Measurements from ENCODE around the gene KCNG2.

The KCNG2 gene

GRCh38 chr18:79800371-79801180 lies 2.8 kb downstream of the KCNG2 start:
- FAIRE-seq = no peak

DNA sequence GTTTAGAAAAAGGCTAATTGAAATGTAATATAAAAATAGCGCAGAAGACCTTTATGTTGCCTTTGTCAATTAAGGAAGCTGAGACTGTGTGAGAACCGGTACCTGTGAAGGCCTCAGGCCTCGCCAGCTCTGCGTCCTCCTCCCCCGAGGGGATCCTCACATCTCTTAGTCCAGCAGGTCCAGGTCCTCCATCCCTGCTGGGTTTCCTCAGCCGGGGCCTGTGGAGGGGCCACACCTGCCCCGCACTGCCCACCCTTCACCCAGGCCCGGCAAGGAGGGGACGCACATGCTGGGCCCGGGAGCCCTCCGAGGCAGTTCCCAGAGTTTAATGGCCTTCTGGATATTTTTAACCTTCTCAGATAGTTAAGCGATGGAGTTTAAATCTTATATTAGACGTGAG lies 3.5 kb downstream of the KCNG2 start:
- no peak for FAIRE-seq

DNA sequence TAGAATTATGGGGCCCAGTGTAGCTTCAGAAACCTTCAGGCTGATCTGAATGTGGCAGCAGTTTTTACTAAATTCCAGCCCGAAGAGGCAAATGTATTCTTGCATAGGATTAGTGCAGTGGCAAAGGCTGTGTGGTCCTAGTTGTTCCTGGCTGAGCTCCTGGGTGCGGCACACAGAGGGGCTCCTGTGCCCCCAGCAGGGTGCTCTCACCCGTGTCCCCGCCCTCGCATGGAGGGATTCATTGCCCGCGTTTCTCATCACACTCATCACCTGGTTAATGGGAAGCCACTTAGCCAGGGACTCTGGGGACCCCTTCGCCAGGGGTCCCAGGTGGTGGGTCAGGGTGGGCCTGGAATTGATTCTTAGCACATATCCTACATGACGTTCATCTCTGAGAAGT lies 3.9 kb downstream of the KCNG2 start:
- no peak for FAIRE-seq

DNA sequence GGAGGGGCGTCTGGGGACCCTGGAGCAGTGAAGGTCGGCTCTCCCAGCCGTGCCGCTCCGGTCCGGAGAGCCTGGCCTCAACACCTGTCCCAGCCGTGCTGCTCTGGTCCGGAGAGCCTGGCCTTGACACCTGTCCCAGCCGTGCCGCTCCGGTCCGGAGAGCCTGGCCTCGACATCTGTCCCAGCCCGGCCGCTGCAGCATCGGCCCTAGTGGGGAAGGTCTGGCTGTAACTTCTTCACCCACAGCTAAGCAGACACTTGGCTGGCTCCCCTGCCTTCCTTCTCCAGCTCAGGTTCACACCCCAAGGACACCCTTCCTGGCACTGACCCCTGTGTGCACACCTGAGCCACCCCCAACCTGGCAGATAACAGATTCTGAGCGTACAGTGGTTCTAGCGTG lies 4.6 kb downstream of the KCNG2 start:
- FAIRE-seq = no peak

- FAIRE-seq = no peak
These were observed 5.9 kb downstream of the KCNG2 start for GRCh38 chr18:79803611-79804051.

DNA sequence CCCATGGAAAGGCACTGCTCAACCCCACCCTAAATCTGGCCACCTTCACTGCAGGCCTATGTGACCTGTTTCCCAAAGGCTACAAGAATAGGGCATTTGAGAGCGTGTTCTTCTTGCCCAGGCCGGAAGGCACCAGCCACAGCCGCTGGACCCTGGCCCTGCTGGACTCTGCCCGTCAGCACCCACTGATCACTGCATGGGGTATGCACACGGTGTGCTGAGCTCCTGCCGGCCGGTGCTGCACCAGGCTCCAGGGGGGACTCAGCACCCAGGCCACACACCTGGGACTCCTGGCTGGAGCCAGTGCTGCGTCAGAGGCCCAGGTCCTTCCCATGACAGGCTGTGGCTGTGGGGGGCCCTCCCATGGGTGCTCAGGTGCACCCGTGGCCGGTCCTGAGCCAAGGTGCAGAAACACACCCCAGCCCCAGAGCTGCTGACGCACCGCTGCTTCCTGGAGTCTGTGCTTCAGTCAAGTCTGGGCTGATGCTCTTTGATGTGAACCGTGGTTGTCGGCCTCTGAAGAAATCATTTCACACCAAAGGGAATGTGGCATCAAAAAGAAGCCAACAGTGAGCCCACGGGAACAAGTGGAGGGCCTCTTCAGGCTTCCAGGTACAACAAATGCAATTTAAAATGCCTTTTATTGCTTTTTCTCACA lies 6.5 kb downstream of the KCNG2 start:
- no peak for FAIRE-seq

- no peak for FAIRE-seq
These were observed 7.6 kb downstream of the KCNG2 start for GRCh38 chr18:79805211-79805887.

DNA sequence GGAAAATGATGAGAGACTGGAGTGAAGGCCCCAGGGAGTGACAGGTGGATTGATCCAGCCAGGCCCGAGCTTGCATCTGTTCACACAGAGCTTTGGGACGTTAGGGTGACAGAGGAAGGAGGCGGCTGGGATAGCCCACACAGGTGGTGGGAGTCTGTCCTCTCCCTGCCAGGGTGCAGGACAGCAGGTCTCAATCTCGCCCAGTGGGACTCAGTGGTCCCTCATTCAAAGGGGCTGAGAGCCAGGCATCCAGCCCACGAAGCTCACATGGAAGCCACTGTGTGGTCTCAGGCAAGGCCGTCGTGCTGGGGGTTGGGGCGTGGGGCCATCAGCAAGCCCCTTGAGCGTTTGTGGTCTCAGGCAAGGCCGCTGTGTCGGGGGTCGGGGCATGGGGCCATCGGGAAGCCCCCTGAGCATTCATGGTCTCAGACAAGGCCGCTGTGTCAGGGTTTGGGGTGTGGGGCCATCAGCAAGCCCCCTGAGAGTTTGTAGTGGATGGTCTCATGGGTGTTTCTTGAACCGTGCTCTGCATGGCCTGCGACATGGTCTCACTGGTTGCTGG lies 8.3 kb downstream of the KCNG2 start:
- FAIRE-seq = no peak

- no peak for FAIRE-seq
These were observed 9.5 kb downstream of the KCNG2 start for GRCh38 chr18:79806976-79807841.

DNA sequence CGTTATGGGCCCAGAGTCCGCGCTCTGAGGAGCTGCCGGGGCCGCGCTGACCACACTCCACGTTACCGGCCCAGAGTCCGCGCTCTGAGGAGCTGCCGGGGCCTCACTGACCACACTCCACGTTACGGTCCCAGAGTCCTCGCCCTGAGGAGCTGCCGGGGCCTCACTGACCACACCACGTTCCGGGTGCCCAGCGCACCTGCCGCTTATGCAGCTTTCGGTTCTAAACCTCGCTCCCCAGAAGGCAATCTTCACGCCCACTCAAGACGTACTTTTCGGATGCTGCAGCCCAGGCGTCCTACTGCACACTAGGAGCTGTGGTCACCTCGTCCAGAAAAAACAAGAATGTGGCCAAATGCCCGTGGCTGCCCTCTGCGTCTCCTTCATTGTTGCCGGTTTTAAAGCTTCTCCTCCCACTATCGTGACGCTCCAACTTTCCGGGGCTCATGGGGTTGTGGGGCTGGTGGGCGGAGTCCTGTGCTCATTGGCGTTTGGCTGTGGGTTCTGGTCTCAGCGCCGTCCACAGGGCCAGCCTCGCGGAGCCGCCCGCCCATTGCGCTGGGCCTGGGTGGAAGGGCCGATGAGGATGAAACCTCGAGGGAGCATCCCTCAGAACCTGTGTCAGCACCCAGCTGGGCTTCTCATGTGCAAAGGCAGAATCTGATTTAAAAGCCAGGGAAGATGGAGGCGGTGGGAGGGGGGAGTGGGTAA lies 11.9 kb downstream of the KCNG2 start:
- no peak for FAIRE-seq

- no peak for FAIRE-seq
These were observed 14.3 kb downstream of the KCNG2 start for GRCh38 chr18:79812052-79812451.

DNA sequence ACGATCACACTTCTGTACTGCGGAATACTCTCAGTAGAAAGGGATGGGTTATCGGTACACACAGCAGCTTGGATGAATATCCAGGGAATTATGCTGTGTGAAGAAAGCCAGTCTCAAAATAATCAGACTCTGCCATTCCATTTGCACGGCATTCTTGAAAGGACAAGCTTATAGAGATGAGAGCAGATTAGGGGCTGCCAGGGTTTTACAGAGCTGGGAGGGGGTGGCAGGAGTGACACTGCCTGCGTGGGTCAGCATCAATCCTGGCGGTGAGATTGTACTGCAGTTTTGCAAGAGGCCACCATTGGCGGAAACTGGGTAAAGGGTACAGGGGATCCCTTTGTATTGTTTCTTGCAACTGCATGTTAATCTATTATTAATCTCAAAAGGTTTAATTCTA lies 16.6 kb downstream of the KCNG2 start:
- no peak for FAIRE-seq

DNA sequence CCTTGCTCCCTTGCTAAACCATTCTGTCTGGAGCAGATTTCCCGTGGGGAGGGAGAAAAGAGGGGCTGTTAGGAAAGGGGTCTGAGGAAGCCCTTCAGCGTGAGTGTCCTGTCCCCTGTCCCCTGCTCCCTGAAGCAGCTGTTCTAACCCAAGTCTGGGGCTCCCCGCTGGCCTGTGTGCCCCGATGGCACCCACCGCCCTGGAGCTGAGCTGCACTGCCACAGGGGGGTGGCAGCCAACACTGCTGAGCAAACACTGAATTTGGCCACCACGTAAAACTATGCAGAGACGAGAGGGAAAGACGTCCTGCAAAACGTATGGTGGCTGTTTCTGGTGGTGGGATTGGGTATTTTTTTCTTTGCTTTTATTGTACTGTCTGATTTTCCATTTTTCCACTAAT lies 17.9 kb downstream of the KCNG2 start:
- FAIRE-seq = no peak

GRCh38 chr18:79816092-79816491 lies 18.4 kb downstream of the KCNG2 start:
- no peak for FAIRE-seq

DNA sequence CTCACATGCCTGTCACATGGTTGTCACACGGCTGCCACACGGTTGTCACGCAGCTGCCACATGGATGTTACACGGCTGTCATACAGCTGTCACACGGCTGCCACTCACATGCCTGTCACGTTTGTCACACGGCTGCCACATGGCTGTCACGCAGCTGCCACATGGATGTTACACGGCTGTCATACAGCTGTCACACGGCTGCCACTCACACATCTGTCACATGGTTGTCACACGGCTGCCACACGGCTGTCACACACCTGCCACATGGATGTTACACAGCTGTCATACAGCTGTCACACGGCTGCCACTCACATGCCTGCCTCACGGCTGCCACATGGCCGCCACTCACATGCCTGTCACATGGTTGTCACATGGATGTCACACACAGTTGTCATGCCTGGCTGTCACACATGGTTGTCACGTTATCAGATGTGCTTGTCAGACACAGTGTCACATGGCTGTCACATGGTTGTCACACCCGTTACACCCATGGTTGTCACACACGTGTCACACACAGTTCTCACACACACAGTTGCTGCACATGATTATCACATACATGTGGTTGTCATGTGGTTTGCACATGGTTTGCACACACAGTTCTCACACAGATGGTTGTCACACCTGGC lies 19.4 kb downstream of the KCNG2 start:
- FAIRE-seq = no peak

GRCh38 chr18:79817607-79817998 lies 19.9 kb downstream of the KCNG2 start:
- FAIRE-seq = no peak

- FAIRE-seq = no peak
These were observed 20.3 kb downstream of the KCNG2 start for GRCh38 chr18:79818036-79818435.

- no peak for FAIRE-seq
These were observed 20.9 kb downstream of the KCNG2 start for GRCh38 chr18:79818631-79819030.

GRCh38 chr18:79819064-79819967 lies 21.6 kb downstream of the KCNG2 start:
- no peak for FAIRE-seq

- FAIRE-seq = no peak
These were observed 22.2 kb downstream of the KCNG2 start for GRCh38 chr18:79819968-79820351.
